HEK293 (cell line): ENCODE measurements around the gene TEX14.

Experiments
- SP2 ChIP-seq: fragments of 450-650 bp; formaldehyde crosslinking; IDR thresholded peaks from 2 replicates; pipeline ENCODE4 v1.5.1; 2016; ENCODE audit warnings: missing biosample characterization, missing genetic modification characterization
- ZNF394 ChIP-seq: fragments of 450-650 bp; formaldehyde crosslinking; IDR thresholded peaks from 2 replicates; pipeline ENCODE4 v1.5.1; 2016; ENCODE audit warnings: missing biosample characterization, missing genetic modification characterization, mild to moderate bottlenecking, moderate library complexity, borderline replicate concordance
- ZNF580 ChIP-seq: fragments of 450-650 bp; formaldehyde crosslinking; IDR thresholded peaks from 2 replicates; pipeline ENCODE4 v1.5.1; 2016; ENCODE audit warnings: missing biosample characterization, missing genetic modification characterization
- ZNF639 ChIP-seq: fragments of 450-650 bp; formaldehyde crosslinking; IDR thresholded peaks from 2 replicates; pipeline ENCODE4 v1.5.1; 2016; ENCODE audit warnings: missing biosample characterization, missing genetic modification characterization
- ZNF747 ChIP-seq: fragments of 450-650 bp; formaldehyde crosslinking; IDR thresholded peaks from 2 replicates; pipeline ENCODE4 v1.5.1; 2016; ENCODE audit warnings: missing biosample characterization, missing genetic modification characterization
- TF ChIP-seq, protein P1 (sequence below): fragments of 450-650 bp; formaldehyde crosslinking; IDR thresholded peaks from 2 replicates; pipeline ENCODE4 v1.5.1; 2016; ENCODE audit warnings: missing biosample characterization, missing genetic modification characterization
- TF ChIP-seq, protein P2 (sequence below): fragments of 450-650 bp; formaldehyde crosslinking; IDR thresholded peaks from 2 replicates; pipeline ENCODE4 v1.5.1; 2016; ENCODE audit warnings: missing biosample characterization, missing genetic modification characterization

DNA sequence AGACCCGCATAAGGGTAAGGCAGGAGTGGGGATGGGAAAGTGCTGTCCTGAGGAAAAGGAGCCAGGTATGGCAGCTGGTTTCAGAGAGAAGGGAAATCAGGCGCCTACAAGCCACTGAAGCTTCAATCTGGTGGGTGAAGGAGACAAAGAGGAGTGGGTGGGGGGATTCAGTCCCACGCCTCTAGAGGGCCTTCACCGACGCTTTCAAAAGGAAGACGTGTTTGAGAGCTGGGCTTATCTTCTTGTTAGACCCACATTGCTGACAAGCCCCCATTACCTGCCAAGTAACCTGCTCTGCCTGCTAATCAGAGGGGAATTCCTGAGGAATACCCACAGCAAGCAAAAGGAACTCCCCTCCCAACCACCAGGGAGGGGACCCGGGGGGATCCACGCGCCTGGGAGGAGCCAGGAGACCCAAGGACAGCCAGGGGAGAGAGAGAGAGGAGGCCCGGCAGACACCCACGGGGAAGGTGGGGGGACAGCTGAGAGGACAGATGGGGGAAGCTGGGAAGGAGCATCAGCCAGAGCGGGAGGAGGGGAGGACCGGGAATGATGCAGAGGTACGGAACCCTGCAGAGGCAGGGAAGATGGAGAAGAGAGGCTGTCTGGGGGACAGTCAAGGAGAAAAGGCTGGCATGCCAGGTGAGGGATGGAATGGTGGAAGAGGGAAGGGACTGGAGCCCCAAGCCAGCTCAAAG lies 178.4 kb downstream of the TEX14 start:
- TF ChIP-seq, protein P1, sequence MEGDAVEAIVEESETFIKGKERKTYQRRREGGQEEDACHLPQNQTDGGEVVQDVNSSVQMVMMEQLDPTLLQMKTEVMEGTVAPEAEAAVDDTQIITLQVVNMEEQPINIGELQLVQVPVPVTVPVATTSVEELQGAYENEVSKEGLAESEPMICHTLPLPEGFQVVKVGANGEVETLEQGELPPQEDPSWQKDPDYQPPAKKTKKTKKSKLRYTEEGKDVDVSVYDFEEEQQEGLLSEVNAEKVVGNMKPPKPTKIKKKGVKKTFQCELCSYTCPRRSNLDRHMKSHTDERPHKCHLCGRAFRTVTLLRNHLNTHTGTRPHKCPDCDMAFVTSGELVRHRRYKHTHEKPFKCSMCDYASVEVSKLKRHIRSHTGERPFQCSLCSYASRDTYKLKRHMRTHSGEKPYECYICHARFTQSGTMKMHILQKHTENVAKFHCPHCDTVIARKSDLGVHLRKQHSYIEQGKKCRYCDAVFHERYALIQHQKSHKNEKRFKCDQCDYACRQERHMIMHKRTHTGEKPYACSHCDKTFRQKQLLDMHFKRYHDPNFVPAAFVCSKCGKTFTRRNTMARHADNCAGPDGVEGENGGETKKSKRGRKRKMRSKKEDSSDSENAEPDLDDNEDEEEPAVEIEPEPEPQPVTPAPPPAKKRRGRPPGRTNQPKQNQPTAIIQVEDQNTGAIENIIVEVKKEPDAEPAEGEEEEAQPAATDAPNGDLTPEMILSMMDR (tag by site-specific recombination) = no peak
- TF ChIP-seq ZNF580 (tag by site-specific recombination) (no peak), ZNF747 (tag by site-specific recombination) (no peak), SP2 (no peak), ZNF394 (tag by site-specific recombination) (no peak), ZNF639 (tag by site-specific recombination) (no peak)
- TF ChIP-seq, protein P2, sequence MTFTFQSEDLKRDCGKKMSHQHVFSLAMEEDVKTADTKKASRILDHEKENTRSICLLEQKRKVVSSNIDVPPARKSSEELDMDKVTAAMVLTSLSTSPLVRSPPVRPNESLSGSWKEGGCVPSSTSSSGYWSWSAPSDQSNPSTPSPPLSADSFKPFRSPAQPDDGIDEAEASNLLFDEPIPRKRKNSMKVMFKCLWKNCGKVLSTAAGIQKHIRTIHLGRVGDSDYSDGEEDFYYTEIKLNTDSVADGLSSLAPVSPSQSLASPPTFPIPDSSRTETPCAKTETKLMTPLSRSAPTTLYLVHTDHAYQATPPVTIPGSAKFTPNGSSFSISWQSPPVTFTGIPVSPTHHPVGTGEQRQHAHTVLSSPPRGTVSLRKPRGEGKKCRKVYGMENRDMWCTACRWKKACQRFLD (tag by site-specific recombination) = no peak
